Lung (tissue), 12 donors: ENCODE data around the gene SYNGR4. TPM values are rescaled to one million over a fixed set of nuclear protein-coding genes. Genes with fewer than 3 reads are reported as not detected.

ENCODE experiments used
- ATAC-seq: fragments of 200-7000 bp; cut with Tn5 transposase; one replicate; pipeline ENCODE4 v1.9.1; 2020; ENCODE audit warnings: moderate number of reproducible peaks; ENCODE audit not compliant: insufficient read depth, low FRiP score
- DNase-seq, 3 donors: peaks; one replicate each; pipeline ENCODE4 v3.0.0-alpha.2; 2013 to 2017
- H3K27ac ChIP-seq, 2 donors: one replicate each; pipeline ENCODE4 v1.5.1; 2013; ENCODE audit warnings: mild to moderate bottlenecking in 2 of 2, moderate library complexity in 2 of 2, control low read depth in 1 of 2, inconsistent platforms in 1 of 2, low read depth in 1 of 2, low read length in 1 of 2
- H3K27me3 ChIP-seq, 3 donors: one replicate each; pipeline ENCODE4 v1.5.1; 2013; ENCODE audit warnings: low read length in 2 of 3; ENCODE audit not compliant: control insufficient read depth in 3 of 3, insufficient read depth in 3 of 3
- H3K36me3 ChIP-seq, 4 donors: one replicate each; pipeline ENCODE4 v1.5.1; 2013; ENCODE audit warnings: low read length in 4 of 4, mild to moderate bottlenecking in 1 of 4, moderate library complexity in 1 of 4; ENCODE audit not compliant: control insufficient read depth in 4 of 4, insufficient read depth in 4 of 4
- H3K4me1 ChIP-seq, 5 donors: one replicate each; pipeline ENCODE4 v1.5.1; 2013; ENCODE audit warnings: low read length in 5 of 5, mild to moderate bottlenecking in 2 of 5, moderate library complexity in 1 of 5; ENCODE audit not compliant: control insufficient read depth in 5 of 5, insufficient read depth in 5 of 5
- H3K4me3 ChIP-seq: one replicate; pipeline ENCODE4 v1.5.1; 2013; ENCODE audit warnings: mild to moderate bottlenecking, control low read depth, moderate library complexity
- H3K9ac ChIP-seq, 2 donors: one replicate each; pipeline ENCODE4 v1.5.1; 2013; ENCODE audit warnings: low read length in 2 of 2, control low read depth in 1 of 2; ENCODE audit not compliant: insufficient read depth in 1 of 2
- H3K9me3 ChIP-seq, 4 donors: one replicate each; pipeline ENCODE4 v1.5.1; 2013; ENCODE audit warnings: low read length in 3 of 4, mild to moderate bottlenecking in 1 of 4, moderate library complexity in 1 of 4; ENCODE audit not compliant: control insufficient read depth in 4 of 4, insufficient read depth in 3 of 4
- whole genome bisulfite sequencing, 2 donors: extraction: QIAGEN DNeasy Blood & Tissue Kit; methylation state at CpG; one replicate each; pipeline ENCODE4 v1.1.7; 2013; 5-methylcytosine and 5-hydroxymethylcytosine counted together
- polyA plus RNA-seq, 2 donors: library from polyadenylated mRNA; stranded (reverse); fragments of 200-250 nt; gene quantifications; one replicate each; pipeline ENCODE4 v1.2.1, GENCODE V29; 2013
- total RNA-seq, 2 donors: library from RNA; depleted of rRNA in 1 of 2; stranded (reverse); fragments of >200 nt in 1 of 2; gene quantifications; one replicate each; pipeline ENCODE4 v1.2.1, GENCODE V29; 2014 to 2021
- TF ChIP-seq, protein P1 (sequence below): IDR thresholded peaks from 2 replicates; pipeline ENCODE4 v1.5.1; 2012; ENCODE audit warnings: mild to moderate bottlenecking; ENCODE audit errors: control extremely low read depth, extremely low read depth
- donor health status: control.
- donor health status: control.
- donor health status: Bipolar disorder and iron deficiency.
- donor health status: healthy.
- donor health status: DM: yes; HTN: yes; CAD: no.

SYNGR4 gene
- total and polyA plus RNA-seq, 4 donors, result not detected

DNA sequence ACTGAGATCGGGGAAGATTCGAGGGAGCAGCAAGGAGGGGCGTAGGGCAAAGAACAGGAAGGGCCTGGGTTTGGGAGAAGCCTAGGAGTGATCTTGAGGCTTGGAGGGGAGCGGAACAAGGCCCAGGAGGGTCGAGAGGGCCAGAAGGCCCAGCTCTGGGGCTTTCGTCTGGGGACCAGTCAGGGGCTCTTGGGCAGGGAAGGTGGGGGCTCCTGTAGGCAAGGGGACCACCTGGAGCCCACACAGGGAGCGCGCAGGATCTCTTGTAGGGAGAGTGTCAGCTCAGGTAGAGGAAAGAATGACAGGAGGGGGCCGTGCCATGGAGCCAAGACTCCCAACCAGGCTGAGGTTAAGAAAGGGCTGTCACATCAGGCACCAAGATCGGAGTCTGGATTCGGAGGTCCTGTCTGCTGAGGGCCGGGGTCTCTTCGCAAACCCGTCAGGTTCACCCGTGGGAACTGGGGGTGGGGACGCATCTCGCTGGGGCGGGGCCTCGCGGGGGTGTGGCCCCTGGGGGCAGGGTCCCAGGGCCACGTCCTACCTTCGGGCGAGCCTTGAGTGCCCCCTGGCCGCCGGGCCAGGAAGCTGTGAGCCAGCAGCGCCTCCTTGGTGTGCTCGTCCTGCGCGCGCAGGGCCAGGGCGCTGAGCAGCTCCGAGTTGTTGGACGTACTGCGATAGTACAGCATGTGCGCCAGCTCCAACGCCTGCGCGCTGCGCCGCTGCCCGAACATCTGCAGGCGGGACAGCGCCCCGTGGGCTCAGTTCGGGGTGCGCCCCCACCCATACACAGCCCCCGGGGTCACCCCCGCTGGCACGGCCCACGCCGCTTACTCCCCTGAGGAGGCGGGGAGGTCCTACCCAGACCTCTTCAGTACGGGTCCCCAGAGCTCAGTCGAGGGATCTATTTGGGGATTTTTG is 30.4 kb upstream of the SYNGR4 start:
- Histone ChIP-seq H3K27me3 (no peaks in the 10 kb centered on the region), H3K4me1 (peaks cover 0 to 25% (median 6%) of the 10 kb centered on the region in 5 donors), H3K36me3 (peaks cover 0 to 9% (median 3%) of the 10 kb centered on the region in 4 donors), H3K9me3 (no peaks in the 10 kb centered on the region), H3K4me3 (peak overlapping the region; percentile 20), H3K27ac (peak overlapping the region; percentile 74 to 93), H3K9ac (peak overlapping the region in 1 of 2 donors; percentile 48)
- ATAC-seq (peak; percentile 85), DNase-seq (peak; percentile 91 to 94 (median 92))
- 4 to 5% methylated on average over 40 to 54 of the region's 54 CpGs for WGBS, 2 donors
- TF ChIP-seq, protein P1, sequence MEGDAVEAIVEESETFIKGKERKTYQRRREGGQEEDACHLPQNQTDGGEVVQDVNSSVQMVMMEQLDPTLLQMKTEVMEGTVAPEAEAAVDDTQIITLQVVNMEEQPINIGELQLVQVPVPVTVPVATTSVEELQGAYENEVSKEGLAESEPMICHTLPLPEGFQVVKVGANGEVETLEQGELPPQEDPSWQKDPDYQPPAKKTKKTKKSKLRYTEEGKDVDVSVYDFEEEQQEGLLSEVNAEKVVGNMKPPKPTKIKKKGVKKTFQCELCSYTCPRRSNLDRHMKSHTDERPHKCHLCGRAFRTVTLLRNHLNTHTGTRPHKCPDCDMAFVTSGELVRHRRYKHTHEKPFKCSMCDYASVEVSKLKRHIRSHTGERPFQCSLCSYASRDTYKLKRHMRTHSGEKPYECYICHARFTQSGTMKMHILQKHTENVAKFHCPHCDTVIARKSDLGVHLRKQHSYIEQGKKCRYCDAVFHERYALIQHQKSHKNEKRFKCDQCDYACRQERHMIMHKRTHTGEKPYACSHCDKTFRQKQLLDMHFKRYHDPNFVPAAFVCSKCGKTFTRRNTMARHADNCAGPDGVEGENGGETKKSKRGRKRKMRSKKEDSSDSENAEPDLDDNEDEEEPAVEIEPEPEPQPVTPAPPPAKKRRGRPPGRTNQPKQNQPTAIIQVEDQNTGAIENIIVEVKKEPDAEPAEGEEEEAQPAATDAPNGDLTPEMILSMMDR, result peak; percentile 96

DNA sequence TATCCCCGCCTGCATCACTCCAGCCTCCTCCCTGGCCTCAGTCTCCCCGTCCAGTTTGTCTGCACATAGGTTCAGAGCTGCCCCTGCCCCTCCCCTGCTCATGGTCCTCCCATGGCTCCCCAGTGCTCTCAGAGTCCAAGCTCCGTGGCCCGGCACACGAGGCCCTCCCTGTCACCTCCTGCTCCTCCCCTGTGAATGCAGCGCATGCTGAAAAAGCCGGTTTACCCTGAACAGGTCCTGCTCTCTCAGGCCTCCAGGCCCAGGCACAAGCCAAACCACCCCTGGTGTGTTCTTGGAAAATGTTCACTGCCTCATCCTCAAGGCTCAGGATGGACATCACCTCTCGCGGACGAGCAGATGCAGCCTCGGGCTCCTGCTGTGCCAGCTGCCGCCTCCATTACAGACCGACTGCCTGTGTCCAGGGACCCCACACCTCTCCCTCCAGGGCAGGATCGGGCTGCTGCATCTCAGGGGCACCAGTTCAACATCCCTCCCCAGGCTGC is 25.9 kb upstream of the SYNGR4 start:
- TF ChIP-seq, protein P1, result no peak
- no peak overlapping the region for H3K27ac ChIP-seq
- H3K9me3 ChIP-seq, result no peaks in the 10 kb centered on the region
- peaks cover 0 to 2% (median 0%) of the 10 kb centered on the region in 4 donors for H3K36me3 ChIP-seq
- ATAC-seq (no peak), DNase-seq (no peak)
- no peak overlapping the region for H3K9ac ChIP-seq
- no peaks in the 10 kb centered on the region for H3K27me3 ChIP-seq
- H3K4me1 ChIP-seq, result peaks cover 0 to 4% (median 0%) of the 10 kb centered on the region in 5 donors
- 95 to 97% methylated on average over 14 of the region's 14 CpGs for WGBS, 2 donors
- H3K4me3 ChIP-seq, result no peak overlapping the region

DNA sequence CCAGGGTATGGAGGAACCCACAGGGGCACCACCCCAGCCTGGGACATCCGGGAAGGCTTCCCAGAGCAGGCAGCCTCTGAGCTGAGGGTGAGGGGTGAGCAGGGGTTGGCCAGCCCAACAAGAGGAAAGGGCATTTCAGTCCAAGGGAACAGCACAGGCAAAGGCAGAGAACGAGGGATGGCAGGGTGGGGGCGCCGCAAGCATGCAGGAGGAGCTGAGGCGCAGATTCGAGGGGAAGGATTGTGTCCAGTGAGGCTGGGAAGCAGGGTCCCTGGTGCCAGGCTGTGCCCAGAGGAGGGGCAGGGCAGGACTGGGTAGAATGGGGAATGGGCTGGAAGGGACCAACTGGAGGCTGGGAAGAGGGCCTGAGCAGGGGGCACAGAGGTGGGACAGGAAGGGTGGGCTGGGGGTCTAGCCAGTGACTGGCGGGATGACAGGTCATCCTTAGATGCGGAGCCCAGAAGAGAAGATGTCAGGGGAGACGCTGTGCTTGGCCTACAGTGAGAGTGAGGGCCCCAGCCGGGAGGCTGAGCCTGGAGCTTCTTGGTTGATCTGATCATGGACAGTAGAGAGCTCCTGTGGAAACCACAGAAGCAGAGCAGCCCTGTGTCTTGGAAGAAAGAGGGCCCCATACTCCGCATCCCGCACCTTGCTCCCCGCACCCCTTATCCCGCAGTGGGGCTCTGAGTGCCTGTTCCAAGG is 25.2 kb upstream of the SYNGR4 start:
- Histone ChIP-seq H3K9ac (no peak overlapping the region), H3K27ac (no peak overlapping the region), H3K9me3 (no peaks in the 10 kb centered on the region), H3K36me3 (peaks cover 0 to 2% (median 0%) of the 10 kb centered on the region in 4 donors), H3K27me3 (no peaks in the 10 kb centered on the region), H3K4me1 (peaks cover 0 to 1% (median 0%) of the 10 kb centered on the region in 5 donors), H3K4me3 (no peak overlapping the region)
- DNase-seq (no peak), ATAC-seq (no peak)
- TF ChIP-seq, protein P1, result no peak
- 91 to 95% methylated on average over 14 of the region's 14 CpGs for WGBS, 2 donors
